ENCODE results near the gene GRAMD1A.
"Not testable (repeated sequence)": the region's sequence is repeated elsewhere in the genome, so short reads cannot be mapped to it uniquely, and the experiment has no call there.

GRAMD1A gene

DNA sequence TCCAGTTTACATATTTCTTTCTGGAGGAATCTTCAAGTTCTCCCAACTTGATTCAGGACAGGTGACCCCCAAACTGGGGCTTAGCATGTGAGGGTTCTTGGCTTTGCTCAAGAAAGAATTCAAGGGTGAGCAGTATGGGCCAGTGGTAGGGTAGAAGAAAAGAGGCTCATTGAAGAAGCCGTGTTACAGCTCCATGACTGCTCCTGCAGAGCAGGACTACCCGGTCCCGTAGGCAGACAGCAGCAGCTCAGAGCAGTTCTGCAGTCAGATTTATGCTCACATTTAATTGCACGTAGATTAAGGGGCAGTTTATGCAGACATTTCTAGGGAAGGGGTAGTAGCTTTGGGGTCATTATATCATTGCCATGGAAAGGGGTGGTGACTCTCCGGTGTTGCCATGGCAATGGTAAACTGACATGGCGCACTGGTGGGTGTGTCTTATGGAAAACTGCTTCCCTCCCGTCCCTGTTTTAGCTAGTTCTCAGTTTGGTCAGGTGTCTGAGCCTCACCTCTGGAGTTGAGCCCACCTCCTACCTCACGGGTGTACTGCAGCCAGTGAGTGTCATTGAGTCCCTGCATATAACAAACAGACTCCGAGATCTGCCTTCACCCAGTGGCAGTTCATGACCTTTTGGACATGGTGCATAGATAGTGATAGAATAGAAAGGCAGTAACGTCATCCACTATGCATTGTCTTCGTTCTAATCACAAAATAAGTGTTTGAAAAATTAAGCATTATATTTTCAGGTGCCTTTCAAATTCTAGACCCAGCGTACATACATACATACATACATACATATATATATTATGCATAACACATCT lies 20.1 kb upstream of the GRAMD1A start:
- DNase-seq, result no peak

GRCh38 chr19:34982275-34982674 lies 17.8 kb upstream of the GRAMD1A start:
- no peak for DNase-seq

- DNase-seq, result no peak
Measured at GRCh38 chr19:34983786-34984185, 16.3 kb upstream of the GRAMD1A start.

DNA sequence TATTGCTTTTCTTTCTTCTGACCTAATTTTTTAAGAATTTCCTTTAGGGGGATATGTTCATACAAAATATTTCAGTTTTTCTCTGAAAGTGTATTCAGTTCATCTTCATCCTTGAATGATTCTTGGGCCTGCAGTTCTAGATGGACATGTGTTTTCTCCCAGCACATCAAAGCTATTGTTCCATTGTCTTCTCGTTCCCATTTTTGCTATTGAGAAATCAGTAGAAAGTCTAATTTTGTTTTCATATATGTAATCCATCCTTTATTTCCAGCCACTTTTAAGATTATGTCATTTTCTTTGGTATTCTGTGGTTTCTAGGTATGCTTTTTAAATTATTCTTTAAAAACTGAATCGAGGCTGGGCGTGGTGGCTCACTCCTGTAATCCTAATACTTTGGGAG lies 15.8 kb upstream of the GRAMD1A start:
- DNase-seq, result no peak

- DNase-seq, result peak; percentile 45
Measured at GRCh38 chr19:34985249-34986022, 14.7 kb upstream of the GRAMD1A start.

- DNase-seq, result no peak
Measured at GRCh38 chr19:34988119-34988518, 12.0 kb upstream of the GRAMD1A start.

DNA sequence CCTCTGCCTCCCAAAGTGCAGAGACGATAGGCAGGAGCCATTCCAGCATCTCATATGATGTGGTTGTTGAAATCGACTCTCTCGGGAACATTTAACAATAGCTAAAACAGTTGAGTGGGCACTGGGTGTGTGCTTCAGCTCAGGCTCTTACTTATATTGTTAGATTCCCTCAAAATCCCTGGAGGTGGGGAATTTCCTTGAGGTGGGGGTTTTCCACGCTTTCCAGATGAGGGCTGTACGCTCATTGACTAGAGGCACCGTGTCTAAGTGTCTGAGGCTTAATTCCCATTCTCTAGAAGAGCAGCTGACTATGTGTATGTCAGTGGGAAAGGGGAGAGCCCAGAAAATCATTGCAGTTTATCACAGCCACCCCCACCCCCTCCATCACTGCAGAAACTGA lies 10.8 kb upstream of the GRAMD1A start:
- DNase-seq, result no peak

DNA sequence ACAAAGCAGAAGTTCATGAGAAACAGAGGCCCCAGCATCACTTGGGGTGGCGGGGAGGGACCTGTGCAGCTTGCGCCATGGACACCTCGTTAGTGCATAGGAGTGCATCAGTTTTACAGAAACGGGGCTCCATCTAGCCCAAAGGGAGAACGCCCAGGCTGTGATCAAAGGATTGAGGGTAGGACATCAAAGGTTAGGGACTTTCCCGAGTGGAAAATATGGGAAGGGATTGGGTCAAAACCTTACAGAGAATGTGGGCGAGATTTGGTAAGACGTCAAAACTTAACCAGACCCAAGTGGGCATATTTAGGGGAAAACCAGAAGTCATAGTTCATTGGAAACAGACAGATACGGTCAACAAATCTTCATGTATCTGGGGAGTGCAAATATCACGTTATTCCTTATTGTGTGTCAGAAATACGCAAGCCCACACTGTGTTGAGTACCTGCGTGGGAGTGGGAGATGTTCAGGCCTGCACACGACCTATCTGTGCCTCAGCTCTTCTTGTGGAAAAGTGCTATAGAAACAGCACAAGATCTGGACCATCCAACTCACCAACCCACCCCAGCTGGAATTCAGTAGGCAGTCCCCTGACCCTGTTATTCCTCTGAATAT lies 9.4 kb upstream of the GRAMD1A start:
- DNase-seq, result peak; percentile 79

DNA sequence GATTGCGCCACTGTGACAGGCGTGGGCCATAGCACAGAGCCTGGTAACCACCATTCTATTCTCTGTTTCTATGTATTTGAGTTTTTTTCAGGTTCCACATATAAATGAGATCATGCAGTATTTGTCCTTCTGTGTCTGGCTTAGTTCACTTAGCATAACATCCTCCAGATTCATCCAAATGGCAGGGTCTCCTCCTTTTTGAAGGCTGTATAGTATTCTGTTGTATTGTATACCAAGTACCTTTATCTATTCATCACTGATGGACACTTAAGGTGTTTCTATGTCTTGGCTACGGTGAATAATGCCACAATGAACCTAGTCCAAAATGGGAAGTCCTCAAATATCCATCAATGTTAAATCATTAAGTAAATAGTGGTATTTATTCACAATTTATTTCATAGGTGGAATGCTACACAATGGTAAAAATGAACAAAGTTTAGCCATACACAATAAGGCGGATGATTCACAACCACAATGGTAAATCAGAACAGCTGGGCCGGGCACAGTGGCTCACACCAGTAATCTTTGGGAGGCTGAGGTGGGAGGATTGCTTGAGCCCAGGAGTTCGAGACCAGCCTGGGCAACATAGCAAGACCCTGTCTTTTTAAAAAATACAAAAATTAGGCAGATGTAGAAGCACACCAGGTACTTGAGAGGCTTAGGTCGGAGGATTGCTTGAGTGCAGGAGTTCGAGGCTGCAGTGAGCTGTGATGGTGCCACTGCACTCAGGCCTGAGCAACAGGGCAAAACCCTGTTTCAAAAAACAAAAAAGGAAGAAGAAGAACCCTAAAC lies 8.4 kb upstream of the GRAMD1A start:
- DNase-seq, result no peak

- DNase-seq, result not testable (repeated sequence)
Measured at GRCh38 chr19:34992582-34992981, 7.5 kb upstream of the GRAMD1A start.

GRCh38 chr19:34994286-34994642 lies 5.9 kb upstream of the GRAMD1A start:
- no peak for DNase-seq

DNA sequence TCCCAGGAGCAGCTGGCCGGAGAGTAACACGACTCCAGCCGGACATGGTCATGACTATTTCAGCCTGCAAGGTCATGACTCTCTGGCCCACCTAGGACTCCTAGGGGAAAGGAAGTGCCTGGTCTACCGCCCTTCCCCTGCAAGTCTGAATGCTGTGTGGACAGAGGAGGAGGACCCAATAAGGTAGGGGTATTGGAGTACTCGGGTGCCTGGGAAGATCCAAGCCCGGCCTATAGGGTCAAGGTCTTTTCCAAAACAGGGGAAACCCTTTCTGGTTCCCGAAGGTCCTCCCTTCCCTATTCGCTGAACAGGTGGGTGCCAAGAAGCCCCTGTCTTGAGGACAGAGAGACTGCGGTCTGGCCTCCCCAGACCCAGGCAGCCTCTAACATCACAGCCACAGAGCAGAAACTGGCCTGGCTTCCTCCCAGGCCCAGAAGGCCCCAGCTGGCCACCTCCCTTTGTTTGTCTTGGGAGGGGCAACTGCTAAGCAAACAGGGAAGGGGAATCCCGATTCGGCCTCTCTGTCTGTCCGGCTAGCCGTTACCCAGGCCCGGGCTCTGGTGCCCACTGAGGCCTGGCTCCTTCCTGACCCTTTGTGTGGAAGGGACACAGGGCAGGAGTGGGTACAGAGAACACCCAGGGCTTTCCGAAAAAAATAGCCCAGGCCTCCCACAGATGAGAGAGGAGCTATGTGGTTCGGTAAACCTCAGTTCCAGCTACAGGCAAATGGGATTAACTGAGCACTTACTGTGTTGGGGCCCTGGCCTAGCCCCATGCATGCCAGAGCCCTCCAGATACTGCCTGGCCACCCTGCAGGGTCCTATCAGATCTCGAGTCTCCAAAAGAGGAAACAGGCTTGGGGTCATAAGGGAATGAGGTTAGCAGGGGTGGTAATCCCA lies 5.2 kb upstream of the GRAMD1A start:
- no peak for DNase-seq

DNA sequence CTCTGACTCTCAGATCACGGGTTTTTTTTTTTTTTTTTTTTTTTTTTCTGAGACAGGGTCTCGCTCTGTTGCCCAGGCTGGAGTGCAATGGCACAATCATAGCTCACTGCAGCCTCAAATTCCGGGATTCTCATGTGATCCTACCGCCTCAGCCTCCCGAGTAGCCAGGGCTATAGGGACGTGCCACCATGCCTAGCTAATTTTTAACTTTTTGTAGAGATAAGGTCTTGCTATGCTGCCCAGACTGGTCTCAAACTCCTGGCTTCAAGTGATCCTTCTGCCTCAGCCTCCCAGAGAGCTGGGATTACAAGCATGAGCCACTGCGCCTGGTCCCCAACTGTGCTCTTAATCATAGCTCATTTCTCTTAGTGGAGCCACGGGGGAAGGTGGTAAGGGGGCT lies 4.6 kb upstream of the GRAMD1A start:
- DNase-seq, result no peak

DNA sequence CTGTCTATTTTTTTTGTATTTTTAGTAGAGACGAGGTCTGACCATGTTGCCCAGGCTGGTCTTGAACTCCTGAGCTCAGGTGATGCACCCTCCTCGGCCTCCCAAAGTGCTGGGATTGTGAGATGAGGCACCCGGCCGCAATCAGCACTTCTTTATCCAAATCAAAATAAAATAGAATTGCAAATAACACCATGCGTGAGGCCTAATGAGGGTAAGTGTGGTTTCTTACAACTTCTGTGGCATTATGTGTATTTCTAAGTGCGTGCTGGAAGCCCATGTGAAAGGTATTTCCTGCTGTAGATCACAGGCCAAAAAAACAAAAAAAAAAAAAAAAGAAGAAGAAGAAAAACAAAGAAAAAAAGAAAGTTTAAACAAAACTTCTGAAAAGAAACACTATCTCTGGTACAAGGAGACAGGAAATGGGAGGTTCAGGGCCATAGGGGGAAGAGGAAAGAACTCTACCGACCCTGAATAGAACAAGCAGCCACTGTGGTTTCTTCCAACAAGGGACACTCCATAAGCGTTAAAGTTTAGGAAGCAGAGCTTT lies 3.0 kb upstream of the GRAMD1A start:
- DNase-seq, result no peak

DNA sequence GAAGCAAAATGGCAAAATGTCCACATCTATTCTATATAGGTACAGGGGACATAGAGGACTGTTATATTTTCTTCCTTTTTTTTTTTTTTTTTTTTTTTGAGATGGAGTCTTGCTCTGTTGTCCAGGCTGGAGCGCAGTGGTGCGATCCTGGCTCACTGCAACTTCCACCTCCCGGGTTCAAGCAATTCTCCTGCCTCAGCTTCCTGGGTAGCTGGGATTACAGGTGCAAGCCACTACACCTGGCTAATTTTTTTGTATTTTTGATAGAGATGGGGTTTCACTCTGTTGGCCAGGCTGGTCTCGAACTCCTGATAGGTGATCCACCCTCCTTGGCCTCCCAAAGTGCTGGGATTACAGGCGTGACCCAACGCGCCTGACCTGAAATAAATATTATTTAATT lies 1.9 kb upstream of the GRAMD1A start:
- DNase-seq, result not testable (repeated sequence)

DNA sequence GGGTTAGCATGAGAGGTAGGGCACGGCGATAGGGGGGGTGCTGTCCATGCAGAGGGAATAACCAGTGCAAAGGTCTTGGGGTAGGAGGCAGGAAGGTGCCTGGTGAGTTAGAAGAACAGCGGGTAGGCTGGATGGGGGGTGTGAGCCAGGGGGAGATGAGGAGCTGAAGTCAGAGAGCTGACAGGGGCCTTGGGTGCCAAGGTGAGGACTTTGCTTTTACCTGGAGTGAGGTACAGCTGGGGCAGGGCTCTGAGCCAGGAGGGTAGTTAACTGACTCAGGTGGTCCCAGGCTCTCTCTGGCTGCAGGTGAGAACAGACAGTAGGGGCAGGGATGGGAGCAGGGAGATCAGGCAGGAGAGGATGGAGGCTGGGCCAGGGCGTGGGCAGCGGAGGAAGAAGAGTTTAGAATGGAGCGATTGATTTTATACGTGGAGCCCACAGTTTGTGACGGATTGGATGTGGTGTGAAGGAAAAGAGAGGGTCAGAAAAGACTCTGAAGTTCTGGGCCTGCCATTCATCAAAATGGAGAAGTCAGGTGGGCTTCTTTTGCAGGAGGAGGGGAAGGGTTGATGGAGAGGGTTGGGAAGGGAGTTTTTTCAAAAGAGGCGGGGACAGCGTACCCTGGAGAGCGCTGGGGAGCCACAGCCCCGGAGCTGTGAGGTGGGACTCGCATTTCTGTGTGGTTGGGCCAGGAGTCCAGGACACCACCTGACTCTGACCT lies 1.2 kb upstream of the GRAMD1A start:
- DNase-seq, result no peak

DNA sequence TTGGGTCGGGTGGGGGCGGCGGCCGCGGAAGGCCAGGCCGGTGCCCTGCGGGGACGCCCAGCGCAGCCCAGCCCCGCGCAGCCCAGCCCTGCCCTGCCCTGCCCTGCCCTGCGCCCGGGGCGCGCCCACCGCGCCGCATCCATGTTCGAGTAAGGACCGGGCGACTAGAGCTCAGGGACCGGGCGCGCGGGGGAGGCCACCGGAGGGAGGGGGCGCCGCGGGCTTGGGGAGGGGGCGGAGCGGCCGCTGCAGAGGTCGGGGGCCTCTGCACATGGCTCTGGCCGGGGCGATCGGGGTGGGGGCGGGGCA lies 169 bp downstream of the GRAMD1A start:
- no peak for DNase-seq

DNA sequence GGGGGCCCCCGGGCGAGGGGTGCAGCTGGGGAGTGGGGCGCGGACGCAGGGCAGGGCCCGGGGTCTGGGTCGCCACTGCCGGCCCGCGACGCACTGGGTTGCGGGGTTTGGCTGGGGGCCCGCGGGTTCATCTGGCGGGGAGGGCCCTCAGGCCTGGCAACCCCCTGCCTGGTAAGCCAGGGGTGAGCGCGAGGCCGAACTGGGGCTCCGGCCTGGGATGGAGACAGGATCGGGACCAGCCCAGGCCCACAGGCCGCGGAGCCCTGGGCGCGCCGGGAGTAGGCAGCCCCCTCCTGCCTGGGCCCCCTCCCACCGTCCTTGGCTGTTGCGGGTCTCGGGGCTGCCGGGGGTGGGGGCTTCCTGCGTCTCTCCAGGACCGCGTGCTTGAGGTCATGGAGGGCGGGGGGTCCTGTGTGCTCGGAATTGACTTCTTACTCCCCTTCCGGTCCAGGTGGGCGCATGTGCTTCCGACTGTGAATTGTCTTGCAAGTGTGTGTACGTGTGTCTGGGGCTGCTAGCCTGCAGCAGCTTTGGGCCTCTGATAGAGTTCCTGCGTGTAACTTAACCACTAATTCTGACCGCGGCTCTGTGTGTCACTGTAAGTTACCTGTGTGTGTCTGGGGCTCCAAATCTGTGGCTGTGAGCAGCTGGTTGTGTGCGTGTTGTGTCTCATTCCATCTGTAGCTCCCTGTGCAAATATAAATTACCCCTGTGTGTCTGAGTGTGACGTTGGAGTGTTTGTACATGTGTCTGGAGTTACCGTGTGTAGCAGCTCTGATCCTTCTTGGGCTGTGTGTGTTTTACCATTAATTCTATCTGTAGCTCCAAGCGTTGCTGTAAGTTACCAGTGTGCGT lies 751 bp downstream of the GRAMD1A start:
- peak; percentile 76 for DNase-seq

- DNase-seq, result no peak
Measured at GRCh38 chr19:35002037-35002535, 2.0 kb downstream of the GRAMD1A start.

Measured in stimulated activated CD4-positive, alpha-beta T cell treated with anti-CD3 and anti-CD28 coated beads, Interleukin-15, amount 100 ng/mL, for 24 hours (primary cell).